ENCODE measurements around the gene PRKCE. TPM values are rescaled to one million over a fixed set of nuclear protein-coding genes. Genes with fewer than 3 reads are reported as not detected.

PRKCE gene
- total and polyA plus RNA-seq, 2 experiments from 2014 or later = 0.94 to 1.2 TPM

GRCh38 chr2:46175419-46175818 is 523.9 kb downstream of the PRKCE start:
- no peak overlapping the region for H3K27ac ChIP-seq (ENCODE audit: low read depth)
- H3F3A ChIP-seq (replicated peaks; ENCODE audit: low read depth) = no peaks in the 10 kb centered on the region
- H3K4me1 Mint-ChIP-seq = peaks cover 16% of the 10 kb centered on the region; the same call in 2 of the 3 replicates
- no peaks in the 10 kb centered on the region; the same call in 1 of the 2 replicates for H3K9me2 ChIP-seq (ENCODE audit: insufficient read depth)
- DNase-seq (ENCODE audit: low spot score) (no peak), ATAC-seq (no peak)
- no peak overlapping the region for H3K4me2 ChIP-seq
- peaks cover 7% of the 10 kb centered on the region for H3K27me3 Mint-ChIP-seq (ENCODE audit: insufficient read depth, low read depth, poor library complexity)
- no peak for TF ChIP-seq EZH2 (IDR thresholded peaks at IDR 0.05; ENCODE audit: low read depth, unreplicated experiment)
- TF ChIP-seq NANOG (IDR thresholded peaks at IDR 0.05; ENCODE audit: borderline replicate concordance) = no peak
- no peak for TF ChIP-seq ZNF462 (CRISPR knock-in tag; IDR thresholded peaks at IDR 0.05)
- no peak for TF ChIP-seq ETS1 (IDR thresholded peaks at IDR 0.05)
- no peak for TF ChIP-seq CREB1 (CRISPR knock-in tag; IDR thresholded peaks at IDR 0.05; ENCODE audit: low read depth)
- TF ChIP-seq ZNF331 (CRISPR knock-in tag; IDR thresholded peaks at IDR 0.05; ENCODE audit: low read depth) = no peak
- no peak for TF ChIP-seq CTCF (conservative IDR thresholded peaks at IDR 0.05; ENCODE audit: low read depth in 2 of 2)
- TF ChIP-seq STAT1 (IDR thresholded peaks at IDR 0.05; ENCODE audit: unreplicated experiment) = no peak
- no peak for TF ChIP-seq ZNF114 (CRISPR knock-in tag; IDR thresholded peaks at IDR 0.05)
- TF ChIP-seq EZH2phosphoT487 (IDR thresholded peaks at IDR 0.05; ENCODE audit: unreplicated experiment) = no peak
- no peak for TF ChIP-seq REST (IDR thresholded peaks at IDR 0.05; ENCODE audit: unreplicated experiment)
- TF ChIP-seq JUNB (IDR thresholded peaks at IDR 0.05; ENCODE audit: unreplicated experiment) = no peak
- no peak for TF ChIP-seq POLR2AphosphoS5 (IDR thresholded peaks at IDR 0.05; ENCODE audit: low read depth)
- H4K20me1 ChIP-seq (replicated peaks; ENCODE audit: insufficient read depth) = no peaks in the 10 kb centered on the region
- H3K9me3 Mint-ChIP-seq = no peaks in the 10 kb centered on the region; the same call in 2 of the 3 replicates
- no peaks in the 10 kb centered on the region for H3K79me2 ChIP-seq (replicated peaks; ENCODE audit: insufficient read depth)
- no peak overlapping the region for H3K4me3 Mint-ChIP-seq
- H3K27ac Mint-ChIP-seq = no peak overlapping the region
- H3K36me3 ChIP-seq (ENCODE audit: insufficient read depth) = no peaks in the 10 kb centered on the region
- H2AFZ ChIP-seq = no peak overlapping the region
- H3K36me3 Mint-ChIP-seq (ENCODE audit: low read depth) = no peaks in the 10 kb centered on the region
- H3K4me3 ChIP-seq = no peak overlapping the region
- no peaks in the 10 kb centered on the region for H3K4me1 ChIP-seq (ENCODE audit: insufficient read depth)
- no peaks in the 10 kb centered on the region for H3K27me3 ChIP-seq (ENCODE audit: insufficient read depth)
